Activated CD8-positive, alpha-beta memory T cell treated with anti-CD3 and anti-CD28 coated beads for 4 hours (primary cell): ENCODE results near the gene CPLANE1.

Experiments
- DNase-seq, 2 donors: peaks; one replicate each; pipeline ENCODE4 v3.0.0-alpha.2; 2020; ENCODE audit warnings: low read depth in 2 of 2

The CPLANE1 gene

GRCh38 chr5:37071487-37071886, 177.7 kb downstream of the CPLANE1 start:
- no peak for DNase-seq

DNA sequence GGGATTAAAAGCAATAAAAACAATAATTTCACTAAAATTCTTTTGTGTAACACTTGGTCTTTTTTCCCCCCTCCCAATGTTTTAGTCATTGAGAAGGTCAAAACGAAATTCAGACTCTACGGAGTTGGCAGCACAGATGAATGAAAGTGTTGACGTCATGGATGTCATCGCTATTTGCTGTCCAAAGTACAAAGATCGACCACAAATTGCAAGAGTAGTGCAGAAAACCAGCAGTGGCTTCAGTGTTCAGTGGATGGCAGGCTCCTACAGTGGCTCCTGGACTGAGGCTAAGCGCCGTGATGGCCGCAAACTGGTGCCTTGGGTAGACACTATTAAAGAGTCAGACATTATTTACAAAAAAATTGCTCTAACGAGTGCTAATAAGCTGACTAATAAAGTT, 184.7 kb downstream of the CPLANE1 start:
- no peak for DNase-seq

GRCh38 chr5:37063739-37064138, 185.4 kb downstream of the CPLANE1 start:
- no peak for DNase-seq

DNA sequence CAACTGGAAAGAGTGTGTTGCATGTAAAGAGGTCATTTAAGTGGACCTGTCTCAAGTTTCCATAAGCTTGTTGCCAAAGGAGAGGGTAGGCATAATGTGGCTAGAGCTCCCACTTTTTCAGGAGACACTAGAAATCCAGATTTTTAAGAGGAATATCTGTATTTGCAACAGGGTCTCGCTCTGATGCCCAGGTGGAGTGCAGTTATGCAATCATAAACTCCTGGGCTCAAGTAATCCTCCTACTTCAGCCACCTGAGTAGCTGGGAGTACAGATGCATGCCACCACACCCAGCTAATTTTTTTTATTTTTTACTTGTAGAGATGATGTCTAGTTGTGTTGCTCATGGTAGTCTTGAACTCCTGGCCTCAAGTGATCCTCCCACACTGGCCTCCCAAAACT, 189.1 kb downstream of the CPLANE1 start:
- DNase-seq: no peak

DNA sequence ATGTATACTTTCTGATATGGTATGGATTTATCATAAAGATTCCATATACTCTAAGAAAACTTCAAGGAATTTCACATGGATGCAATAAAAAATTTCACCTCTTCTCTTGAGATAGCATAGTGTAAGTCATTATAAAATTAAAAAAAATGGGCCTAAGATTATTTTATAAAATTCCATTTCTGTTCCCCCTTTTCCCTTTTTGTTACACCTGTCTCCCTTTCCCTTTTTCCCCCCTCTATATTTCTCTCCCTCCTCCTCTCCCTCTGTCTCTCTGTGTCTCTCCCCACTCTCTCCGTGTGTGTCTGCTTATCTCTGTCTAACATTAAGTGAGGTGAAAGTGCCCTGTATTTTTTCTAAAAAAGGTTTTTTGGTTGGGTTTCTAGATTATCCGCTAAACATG, 192.4 kb downstream of the CPLANE1 start:
- no peak for DNase-seq
